Astrocyte (in vitro differentiated cells and primary cell): ENCODE results near the gene CDK14.

Experiments
- CTCF ChIP-seq: IDR thresholded peaks from 2 replicates; pipeline ENCODE4 v1.5.1; 2011; ENCODE audit warnings: low read depth, mild to moderate bottlenecking, inconsistent platforms, low read length, moderate library complexity; ENCODE audit not compliant: insufficient read depth
- EZH2 ChIP-seq: IDR thresholded peaks from 2 replicates; pipeline ENCODE4 v1.6.1; 2012; ENCODE audit warnings: mild to moderate bottlenecking, low read length, inconsistent platforms; ENCODE audit not compliant: insufficient read depth

GRCh38 chr7:91242097-91242844 is 646.1 kb downstream of the CDK14 start:
- no peak for TF ChIP-seq CTCF
- TF ChIP-seq EZH2 = no peak
